B cell (primary cell): ENCODE results near the gene SETBP1. TPM values are rescaled to one million over a fixed set of nuclear protein-coding genes. Genes with fewer than 3 reads are reported as not detected.

Experiments used
- ATAC-seq: fragments of 200-7000 bp; cut with Tn5 transposase; one replicate; pipeline ENCODE4 v1.10.0; 2021; ENCODE audit warnings: low read depth, mild to moderate bottlenecking, moderate number of reproducible peaks, moderate library complexity
- CTCF ChIA-PET: fragments of 350-600 bp; sonication (Branson Sonifier 250); formaldehyde crosslinking; loops from one replicate; lab custom pipeline; 2021; ENCODE audit warnings: antibody characterized with exemption, inconsistent platforms; lab: Charles Lee
- POLR2A ChIA-PET: fragments of 350-600 bp; sonication (Branson Sonifier 250); formaldehyde crosslinking; loops from one replicate; lab custom pipeline; 2021; ENCODE audit warnings: antibody characterized with exemption; lab: Charles Lee
- DNase-seq: peaks from one replicate; pipeline ENCODE4 v3.0.0; 2013
- H2AFZ ChIP-seq: 2 replicates; pipeline ENCODE4 v1.6.1; 2012; ENCODE audit warnings: mild to moderate bottlenecking, low read depth, low read length; ENCODE audit not compliant: insufficient read depth, poor library complexity, severe bottlenecking
- H3K27ac ChIP-seq, 2 donors: 1 replicate in 1 of 2; 2 replicates in 1 of 2; pipeline ENCODE4 v1.5.1; 2012 to 2013; ENCODE audit warnings: low read length in 2 of 2, mild to moderate bottlenecking in 2 of 2, moderate library complexity in 1 of 2
- H3K27me3 ChIP-seq, 4 experiments: fragments of 200-600 bp in 1 of 4; sonication (generic) in 1 of 4; replicated peaks in 1 of 4; 1 replicate in 2 of 4; 2 replicates in 2 of 4; pipeline versions ENCODE4 v1.6.1 to v1.7.0; 2013 to 2016; ENCODE audit warnings: low read length in 3 of 4, mild to moderate bottlenecking in 2 of 4, mixed read lengths in 1 of 4, moderate library complexity in 1 of 4; ENCODE audit not compliant: insufficient read depth in 4 of 4, control insufficient read depth in 3 of 4; ENCODE audit errors: control extremely low read depth in 1 of 4
- H3K36me3 ChIP-seq, 2 experiments: replicated peaks in 1 of 2; 1 replicate in 1 of 2; 2 replicates in 1 of 2; pipeline versions ENCODE4 v1.6.1 to v1.7.1; 2013; ENCODE audit warnings: low read length in 1 of 2; ENCODE audit not compliant: insufficient read depth in 2 of 2, control insufficient read depth in 1 of 2; ENCODE audit errors: control extremely low read depth in 1 of 2, extremely low read depth in 1 of 2
- H3K4me1 ChIP-seq, 2 donors: fragments of 200-600 bp in 1 of 2; sonication (generic) in 1 of 2; 1 replicate in 1 of 2; 2 replicates in 1 of 2; pipeline versions ENCODE4 v1.5.1 to v1.6.1; 2013 to 2017; ENCODE audit warnings: low read length in 2 of 2; ENCODE audit not compliant: control insufficient read depth in 2 of 2, insufficient read depth in 2 of 2
- H3K4me2 ChIP-seq: replicated peaks from 2 replicates; pipeline ENCODE3; 2012; ENCODE audit warnings: mild to moderate bottlenecking, low read depth, low read length; ENCODE audit not compliant: poor library complexity, severe bottlenecking
- H3K4me3 ChIP-seq, 5 experiments: fragments of 200-600 bp in 1 of 5; sonication (generic) in 1 of 5; 1 replicate in 3 of 5; 2 replicates in 2 of 5; pipeline versions ENCODE4 v1.5.1 to v1.7.0; 2011 to 2016; ENCODE audit warnings: low read length in 4 of 5, mild to moderate bottlenecking in 4 of 5, low read depth in 2 of 5, control low read depth in 1 of 5, moderate library complexity in 1 of 5; ENCODE audit not compliant: insufficient read depth in 1 of 5; ENCODE audit errors: control extremely low read depth in 1 of 5, extremely low read depth in 1 of 5
- H3K79me2 ChIP-seq: fragments of 200-600 bp; sonication (generic); one replicate; pipeline ENCODE4 v1.6.0; 2016; ENCODE audit warnings: low read length; ENCODE audit not compliant: control insufficient read depth, insufficient read depth
- H3K9ac ChIP-seq: fragments of 200-600 bp; sonication (generic); 2 replicates; pipeline ENCODE4 v1.6.1; 2017; ENCODE audit warnings: mild to moderate bottlenecking, low read length, moderate library complexity
- H3K9me3 ChIP-seq, 3 donors: one replicate each; pipeline versions ENCODE4 v1.6.1 to v1.7.1; 2013; ENCODE audit warnings: low read length in 2 of 3; ENCODE audit not compliant: control insufficient read depth in 2 of 3, insufficient read depth in 1 of 3; ENCODE audit errors: control extremely low read depth in 1 of 3
- H4K20me1 ChIP-seq: 2 replicates; pipeline ENCODE4 v1.6.0; 2012; ENCODE audit warnings: mild to moderate bottlenecking, low read length; ENCODE audit not compliant: insufficient read depth, control insufficient read depth, poor library complexity, severe bottlenecking
- H3K27ac Mint-ChIP-seq: one replicate; pipeline ENCODE4 v1.8.0; 2021; ENCODE audit warnings: mixed read lengths
- H3K27me3 Mint-ChIP-seq: one replicate; pipeline ENCODE4 v1.8.0; 2021; ENCODE audit warnings: mixed read lengths
- H3K4me1 Mint-ChIP-seq: one replicate; pipeline ENCODE4 v1.8.0; 2021; ENCODE audit warnings: mixed read lengths
- H3K4me3 Mint-ChIP-seq: one replicate; pipeline ENCODE4 v1.8.0; 2021; ENCODE audit warnings: mixed read lengths
- H3K9me3 Mint-ChIP-seq: one replicate; pipeline ENCODE4 v1.8.0; 2022; ENCODE audit warnings: mixed read lengths; ENCODE audit not compliant: insufficient read depth
- EZH2 ChIP-seq: IDR thresholded peaks from 2 replicates; pipeline ENCODE4 v1.6.1; 2012; ENCODE audit warnings: borderline replicate concordance, low read depth, mild to moderate bottlenecking, moderate library complexity, low read length; ENCODE audit not compliant: insufficient read depth, poor library complexity, severe bottlenecking
- WGBS: methylation state at CpG from one replicate; pipeline ENCODE4 v1.1.5; 2013; ENCODE audit warnings: missing lambda C conversion rate; ENCODE audit not compliant: insufficient coverage; 5-methylcytosine and 5-hydroxymethylcytosine counted together
- intact Hi-C: fragments of 100-400 bp; cut with micrococcal nuclease; formaldehyde crosslinking; loops from one replicate; pipeline ENCODE4 v1.10.0; 2022
- polyA plus RNA-seq: library from polyadenylated mRNA; depleted of rRNA; stranded (reverse); fragments of >200 nt; gene quantifications from 2 replicates; pipeline ENCODE4 v1.2.3, GENCODE V29; 2012
- total RNA-seq, 2 donors: library from RNA; stranded (reverse); fragments of 120-200 nt in 1 of 2; gene quantifications; 1 replicate in 1 of 2; 2 replicates in 1 of 2; pipeline versions ENCODE4 v1.2.3 to v1.2.4, GENCODE V29; 2013 to 2022
- TF ChIP-seq, protein P1 (sequence below): fragments of 200-600 bp; IDR thresholded peaks from one replicate; pipeline ENCODE4 v1.8.0; 2022; ENCODE audit warnings: antibody characterized with exemption, mild to moderate bottlenecking

Gene SETBP1
- total and polyA plus RNA-seq, 2 donors (not counting 1 experiment from before 2014, with no cell fraction given), result 15.1 to 129 TPM

DNA sequence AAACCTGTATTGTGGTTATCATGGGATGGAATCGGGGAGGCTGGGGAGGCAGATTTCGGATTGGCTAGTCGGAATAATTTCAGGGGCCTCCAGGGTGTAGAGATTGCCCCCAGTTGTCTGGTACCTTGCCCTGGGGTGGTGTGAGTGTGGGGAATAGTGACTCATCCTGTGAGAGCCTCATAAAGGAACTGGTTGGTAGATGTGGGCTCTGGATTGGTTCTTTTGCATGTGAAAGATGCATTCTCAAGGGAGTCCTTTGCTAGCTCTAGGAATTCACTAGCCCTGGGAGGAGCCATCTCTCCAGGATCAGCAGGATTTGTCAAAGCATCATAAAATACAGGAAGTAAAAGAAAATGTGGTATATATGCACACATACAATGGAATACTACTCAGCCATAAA is 331.6 kb downstream of the SETBP1 start:
- no peak overlapping the region for H3K27ac ChIP-seq

DNA sequence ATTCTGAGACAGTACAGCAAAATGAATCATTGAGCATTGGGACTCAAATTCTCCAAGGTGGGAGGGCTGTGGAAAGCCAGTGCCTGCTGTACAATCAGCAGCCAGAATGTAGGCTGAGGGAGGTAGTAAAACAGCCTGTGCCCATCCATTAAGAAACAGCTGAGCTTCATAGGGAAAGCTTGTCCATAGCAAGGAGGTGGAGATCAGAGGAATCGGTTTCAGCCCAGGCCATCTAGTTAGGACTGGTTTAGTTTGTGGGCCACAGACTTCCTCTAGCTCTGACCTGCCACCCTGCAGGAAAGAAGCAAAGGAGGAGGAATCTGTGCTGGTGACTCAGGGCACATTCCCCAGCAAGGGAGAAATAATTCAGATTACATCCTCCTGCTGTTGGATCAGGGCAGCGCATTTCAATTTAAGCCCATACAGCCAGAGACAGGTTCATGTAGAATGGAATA is 333.4 kb downstream of the SETBP1 start:
- Histone ChIP-seq H3K9me3 (peaks cover 0 to 3% (median 0%) of the 10 kb centered on the region in 3 donors), H3K4me2 (no peak overlapping the region), H3K27ac (no peak overlapping the region), H3K4me1 (peaks cover 11 to 12% of the 10 kb centered on the region in 2 donors), H3K36me3 (peaks cover 0 to 3% of the 10 kb centered on the region in 2 experiments), H2AFZ (no peak overlapping the region), H3K27me3 (no peaks in the 10 kb centered on the region), H4K20me1 (peaks cover 17% of the 10 kb centered on the region), H3K9ac (no peak overlapping the region), H3K4me3 (no peak overlapping the region), H3K79me2 (peaks cover 41% of the 10 kb centered on the region)
- Mint-ChIP-seq H3K4me3 (no peak overlapping the region), H3K4me1 (peaks cover 31% of the 10 kb centered on the region), H3K27ac (no peak overlapping the region), H3K9me3 (peaks cover 2% of the 10 kb centered on the region), H3K27me3 (no peaks in the 10 kb centered on the region)
- intact Hi-C loops, result no loop called here
- DNase-seq, result no peak
- WGBS, result no CpG with 5 or more reads among the region's 2 CpGs
- CTCF ChIA-PET, result no interaction called here
- TF ChIP-seq, protein P1, sequence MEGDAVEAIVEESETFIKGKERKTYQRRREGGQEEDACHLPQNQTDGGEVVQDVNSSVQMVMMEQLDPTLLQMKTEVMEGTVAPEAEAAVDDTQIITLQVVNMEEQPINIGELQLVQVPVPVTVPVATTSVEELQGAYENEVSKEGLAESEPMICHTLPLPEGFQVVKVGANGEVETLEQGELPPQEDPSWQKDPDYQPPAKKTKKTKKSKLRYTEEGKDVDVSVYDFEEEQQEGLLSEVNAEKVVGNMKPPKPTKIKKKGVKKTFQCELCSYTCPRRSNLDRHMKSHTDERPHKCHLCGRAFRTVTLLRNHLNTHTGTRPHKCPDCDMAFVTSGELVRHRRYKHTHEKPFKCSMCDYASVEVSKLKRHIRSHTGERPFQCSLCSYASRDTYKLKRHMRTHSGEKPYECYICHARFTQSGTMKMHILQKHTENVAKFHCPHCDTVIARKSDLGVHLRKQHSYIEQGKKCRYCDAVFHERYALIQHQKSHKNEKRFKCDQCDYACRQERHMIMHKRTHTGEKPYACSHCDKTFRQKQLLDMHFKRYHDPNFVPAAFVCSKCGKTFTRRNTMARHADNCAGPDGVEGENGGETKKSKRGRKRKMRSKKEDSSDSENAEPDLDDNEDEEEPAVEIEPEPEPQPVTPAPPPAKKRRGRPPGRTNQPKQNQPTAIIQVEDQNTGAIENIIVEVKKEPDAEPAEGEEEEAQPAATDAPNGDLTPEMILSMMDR, result no peak
- TF ChIP-seq EZH2, result no peak
- POLR2A ChIA-PET, result no interaction called here
- no peak for ATAC-seq

More for the DNA sequence above, 331.6 kb downstream of the SETBP1 start:
- Histone ChIP-seq H3K9me3 (peaks cover 0 to 3% (median 0%) of the 10 kb centered on the region in 3 donors), H3K9ac (no peak overlapping the region), H3K4me2 (no peak overlapping the region), H3K4me3 (no peak overlapping the region), H3K27me3 (no peaks in the 10 kb centered on the region), H2AFZ (no peak overlapping the region), H4K20me1 (peaks cover 17% of the 10 kb centered on the region), H3K4me1 (peaks cover 22 to 25% of the 10 kb centered on the region in 2 donors), H3K79me2 (peaks cover 36% of the 10 kb centered on the region), H3K36me3 (peaks cover 0 to 3% of the 10 kb centered on the region in 2 experiments)
- CTCF ChIA-PET, result no interaction called here
- 100% methylated on average over 2 of the region's 3 CpGs for WGBS
- DNase-seq (no peak), ATAC-seq (no peak)
- no peak for TF ChIP-seq EZH2
- TF ChIP-seq, protein P1, result no peak
- no peaks in the 10 kb centered on the region for H3K27me3 Mint-ChIP-seq
- POLR2A ChIA-PET, result interaction anchor here (0.5 kb wide), 1 partner anchor 229 kb away, joined by 6 read pairs; no protein-coding TSS in a partner anchor
- peaks cover 46% of the 10 kb centered on the region for H3K4me1 Mint-ChIP-seq
- no peak overlapping the region for H3K27ac Mint-ChIP-seq
- intact Hi-C loops, result no loop called here
- H3K9me3 Mint-ChIP-seq, result peaks cover 2% of the 10 kb centered on the region
- H3K4me3 Mint-ChIP-seq, result no peak overlapping the region
